Measurements from ENCODE around the gene SRPK3. TPM values are rescaled to one million over a fixed set of nuclear protein-coding genes. Genes with fewer than 3 reads are reported as not detected.
A peak's percentile ranks its signal among the peaks of the same experiment; 100 is the strongest.

Gene SRPK3
- total and polyA plus RNA-seq, 2 donors (not counting 1 experiment from before 2014, with no cell fraction given): not detected

DNA sequence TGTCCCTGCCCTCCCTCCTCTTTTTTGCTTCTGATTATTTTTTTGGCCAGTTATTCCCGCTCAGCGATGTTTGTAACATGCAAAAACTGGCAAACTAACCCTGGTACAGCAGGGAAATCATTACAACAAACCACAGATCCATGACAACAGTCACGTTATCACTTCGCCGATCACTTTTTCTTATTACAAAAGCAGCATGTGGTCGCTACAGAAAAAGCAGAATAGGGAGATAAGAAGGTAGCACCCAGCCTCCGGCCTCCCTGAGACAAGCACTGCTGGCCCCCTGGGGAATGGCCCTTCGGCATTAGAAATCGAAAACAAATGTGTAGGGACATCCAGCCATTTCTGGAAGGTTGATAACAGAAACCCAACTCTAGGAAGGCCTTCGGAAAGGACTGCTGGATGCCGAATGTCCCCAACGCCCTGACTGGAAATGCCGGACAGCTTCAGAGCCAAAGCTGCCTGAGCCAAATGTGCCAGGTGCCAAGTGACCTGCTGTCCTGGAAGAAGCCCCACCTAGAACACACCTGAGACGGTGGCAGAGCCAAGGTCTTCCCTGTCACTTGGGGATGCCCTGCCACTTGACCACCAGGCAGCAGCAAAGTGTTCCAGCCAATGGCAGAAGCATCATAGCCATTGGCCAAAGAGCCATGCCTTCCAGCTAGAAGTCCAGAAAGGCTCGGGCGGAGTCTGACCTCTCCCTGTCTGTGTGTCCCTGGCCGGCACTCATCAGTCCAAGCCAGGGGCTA, 10.4 kb downstream of the SRPK3 start:
- CTCF ChIA-PET: no interaction called here
- peaks cover 54% of the 10 kb centered on the region for H3K79me2 ChIP-seq (ENCODE audit: control insufficient read depth, insufficient read depth, low read length)
- 97% methylated on average over 12 of the region's 17 CpGs for WGBS (ENCODE audit: insufficient coverage)
- Mint-ChIP-seq H3K27me3 (no peaks in the 10 kb centered on the region), H3K4me3 (no peak overlapping the region), H3K9me3 (ENCODE audit: insufficient read depth) (no peaks in the 10 kb centered on the region), H3K27ac (no peak overlapping the region), H3K4me1 (peaks cover 27% of the 10 kb centered on the region)
- peaks cover 16 to 24% of the 10 kb centered on the region in 2 donors for H3K4me1 ChIP-seq (ENCODE audit: control insufficient read depth in 2 of 2, insufficient read depth in 2 of 2, low read length in 2 of 2)
- H3K9me3 ChIP-seq (ENCODE audit: control extremely low read depth in 1 of 3, control insufficient read depth in 2 of 3, insufficient read depth in 1 of 3, low read length in 2 of 3): no peaks in the 10 kb centered on the region
- peaks cover 7% of the 10 kb centered on the region for H4K20me1 ChIP-seq (ENCODE audit: control insufficient read depth, insufficient read depth, low read length, poor library complexity, severe bottlenecking)
- intact Hi-C loops (cut with micrococcal nuclease): no loop called here
- H2AFZ ChIP-seq (ENCODE audit: insufficient read depth, low read depth, low read length, poor library complexity, severe bottlenecking): no peak overlapping the region
- POLR2A ChIA-PET: no interaction called here
- no peak overlapping the region for H3K9ac ChIP-seq (ENCODE audit: low read length)
- H3K4me3 ChIP-seq (ENCODE audit: control extremely low read depth in 1 of 5, extremely low read depth in 1 of 5, insufficient read depth in 1 of 5, low read depth in 2 of 5, low read length in 4 of 5): no peak overlapping the region
- H3K4me2 ChIP-seq (replicated peaks; ENCODE audit: low read depth, low read length, poor library complexity, severe bottlenecking): no peak overlapping the region
- H3K27ac ChIP-seq (ENCODE audit: low read length in 2 of 2): no peak overlapping the region
- TF ChIP-seq CTCF (IDR thresholded peaks at IDR 0.05) (no peak), EZH2 (IDR thresholded peaks at IDR 0.05; ENCODE audit: borderline replicate concordance, insufficient read depth, low read depth, low read length, poor library complexity, severe bottlenecking) (no peak)
- H3K27me3 ChIP-seq (replicated peaks in 1 of 4; ENCODE audit: control extremely low read depth in 1 of 4, control insufficient read depth in 3 of 4, insufficient read depth in 4 of 4, low read length in 3 of 4): no peaks in the 10 kb centered on the region
- H3K36me3 ChIP-seq (replicated peaks in 1 of 2; ENCODE audit: control extremely low read depth in 1 of 2, control insufficient read depth in 1 of 2, extremely low read depth in 1 of 2, insufficient read depth in 2 of 2, low read length in 1 of 2): peaks cover 0 to 16% of the 10 kb centered on the region in 2 experiments
- ATAC-seq (ENCODE audit: low read depth): no peak
- no peak for DNase-seq

DNA sequence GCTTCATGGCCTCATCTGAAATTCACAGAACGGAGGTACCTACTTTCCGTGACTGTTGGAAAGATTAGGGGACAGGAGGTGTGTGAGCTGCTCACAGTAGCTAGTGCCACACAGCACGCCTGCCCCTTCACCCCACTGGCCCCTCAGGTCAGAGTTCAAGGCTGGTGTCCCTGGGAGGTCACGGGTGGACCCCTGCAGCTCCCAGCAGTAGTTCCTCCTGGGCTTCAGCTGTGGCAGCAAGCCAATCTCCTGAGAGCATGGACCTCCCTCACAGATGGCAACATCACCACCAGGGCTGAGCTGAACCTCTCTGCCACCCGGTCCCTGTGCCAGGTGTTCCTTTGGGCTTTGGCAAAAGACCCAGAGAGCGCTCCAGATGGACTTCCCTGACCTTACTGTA, 11.5 kb downstream of the SRPK3 start:
- no peak overlapping the region for H3K27ac Mint-ChIP-seq
- WGBS (ENCODE audit: insufficient coverage): 100% methylated on average over 2 of the region's 6 CpGs
- Histone ChIP-seq H3K79me2 (ENCODE audit: control insufficient read depth, insufficient read depth, low read length) (peaks cover 61% of the 10 kb centered on the region), H3K4me3 (ENCODE audit: control extremely low read depth in 1 of 5, extremely low read depth in 1 of 5, insufficient read depth in 1 of 5, low read depth in 2 of 5, low read length in 4 of 5) (no peak overlapping the region), H3K27me3 (replicated peaks in 1 of 4; ENCODE audit: control extremely low read depth in 1 of 4, control insufficient read depth in 3 of 4, insufficient read depth in 4 of 4, low read length in 3 of 4) (no peaks in the 10 kb centered on the region), H3K4me1 (ENCODE audit: control insufficient read depth in 2 of 2, insufficient read depth in 2 of 2, low read length in 2 of 2) (peaks cover 16 to 24% of the 10 kb centered on the region in 2 donors), H4K20me1 (ENCODE audit: control insufficient read depth, insufficient read depth, low read length, poor library complexity, severe bottlenecking) (peaks cover 8% of the 10 kb centered on the region), H2AFZ (ENCODE audit: insufficient read depth, low read depth, low read length, poor library complexity, severe bottlenecking) (no peak overlapping the region), H3K9me3 (ENCODE audit: control extremely low read depth in 1 of 3, control insufficient read depth in 2 of 3, insufficient read depth in 1 of 3, low read length in 2 of 3) (no peaks in the 10 kb centered on the region), H3K9ac (ENCODE audit: low read length) (no peak overlapping the region), H3K27ac (ENCODE audit: low read length in 2 of 2) (no peak overlapping the region), H3K36me3 (replicated peaks in 1 of 2; ENCODE audit: control extremely low read depth in 1 of 2, control insufficient read depth in 1 of 2, extremely low read depth in 1 of 2, insufficient read depth in 2 of 2, low read length in 1 of 2) (peaks cover 0 to 18% of the 10 kb centered on the region in 2 experiments), H3K4me2 (replicated peaks; ENCODE audit: low read depth, low read length, poor library complexity, severe bottlenecking) (peak overlapping the region; percentile 81)
- no peaks in the 10 kb centered on the region for H3K9me3 Mint-ChIP-seq (ENCODE audit: insufficient read depth)
- peak overlapping the region; percentile 93 for H3K4me3 Mint-ChIP-seq
- no peak for TF ChIP-seq CTCF (IDR thresholded peaks at IDR 0.05)
- no peak for TF ChIP-seq EZH2 (IDR thresholded peaks at IDR 0.05; ENCODE audit: borderline replicate concordance, insufficient read depth, low read depth, low read length, poor library complexity, severe bottlenecking)
- ATAC-seq (ENCODE audit: low read depth) (no peak), DNase-seq (no peak)
- ChIA-PET POLR2A (no interaction called here), CTCF (interaction anchor here (2.6 kb wide), 1 partner anchor 131 kb away, joined by 9 read pairs; no protein-coding TSS in a partner anchor)
- H3K4me1 Mint-ChIP-seq: peaks cover 30% of the 10 kb centered on the region
- intact Hi-C loops (cut with micrococcal nuclease): no loop called here
- no peaks in the 10 kb centered on the region for H3K27me3 Mint-ChIP-seq

All from B cell (primary cell).